ENCODE data around the gene PLEKHG2. TPM values are rescaled to one million over a fixed set of nuclear protein-coding genes. Genes with fewer than 3 reads are reported as not detected.

The PLEKHG2 gene
- total and polyA plus RNA-seq, 10 donors, result 8.9 to 107 (median 35.2) TPM

- Histone ChIP-seq H3K4me1 (peaks cover 0 to 20% (median 0%) of the 10 kb centered on the region in 6 donors), H3K36me3 (peaks cover 14 to 100% (median 94%) of the 10 kb centered on the region in 6 donors), H3K27ac (no peak overlapping the region), H3K27me3 (replicated peaks in 1 of 7) (no peaks in the 10 kb centered on the region), H3K9me3 (no peaks in the 10 kb centered on the region), H3K4me3 (no peak overlapping the region)
- 80 to 93% (median 88%) methylated on average over 10 of the region's 10 CpGs for WGBS, 5 donors
- no peak for DNase-seq
- intact Hi-C loops (cut with DNase I; ENCODE audit: low total_unique reads), result no loop called here
- TF ChIP-seq POLR2AphosphoS5 (IDR thresholded peaks at IDR 0.05) (no peak), POLR2A (IDR thresholded peaks at IDR 0.05) (no peak), CTCF (IDR thresholded peaks at IDR 0.05 in 8 of 11, conservative IDR thresholded peaks at IDR 0.05 in 3 of 11) (no peak)
Observed at GRCh38 chr19:39381910-39382611, 30.4 kb upstream of the PLEKHG2 start.

GRCh38 chr19:39382991-39383828, 29.3 kb upstream of the PLEKHG2 start:
- no peak for DNase-seq
- 89 to 92% (median 90%) methylated on average over 18 of the region's 18 CpGs for WGBS, 5 donors
- Histone ChIP-seq H3K4me1 (peaks cover 0 to 28% (median 0%) of the 10 kb centered on the region in 6 donors), H3K36me3 (peaks cover 9 to 100% (median 94%) of the 10 kb centered on the region in 6 donors), H3K27ac (peak overlapping the region in 3 of 8 donors; percentile 0 to 43 (median 23)), H3K9me3 (no peaks in the 10 kb centered on the region), H3K4me3 (no peak overlapping the region), H3K27me3 (replicated peaks in 1 of 7) (no peaks in the 10 kb centered on the region)
- TF ChIP-seq POLR2A (IDR thresholded peaks at IDR 0.05) (no peak), CTCF (IDR thresholded peaks at IDR 0.05 in 8 of 11, conservative IDR thresholded peaks at IDR 0.05 in 3 of 11) (no peak), POLR2AphosphoS5 (IDR thresholded peaks at IDR 0.05) (peak in 1 of 3 donors; percentile 31)
- intact Hi-C loops (cut with DNase I; ENCODE audit: low total_unique reads), result no loop called here

- no peak overlapping the region for H3K4me3 ChIP-seq
- TF ChIP-seq POLR2AphosphoS5 (IDR thresholded peaks at IDR 0.05) (peak in 2 of 3 donors; percentile 9 to 37), CTCF (IDR thresholded peaks at IDR 0.05 in 8 of 11, conservative IDR thresholded peaks at IDR 0.05 in 3 of 11) (no peak)
- H3K27me3 ChIP-seq (replicated peaks in 1 of 7), result no peaks in the 10 kb centered on the region
- H3K9me3 ChIP-seq, result no peaks in the 10 kb centered on the region
- H3K36me3 ChIP-seq, result peaks cover 7 to 99% (median 89%) of the 10 kb centered on the region in 6 donors
- intact Hi-C loops (cut with DNase I; ENCODE audit: low total_unique reads), result no loop called here
- peak overlapping the region in 3 of 8 donors; percentile 0 to 46 (median 43) for H3K27ac ChIP-seq
- no peak for DNase-seq
- 67 to 73% (median 69%) methylated on average over 9 of the region's 9 CpGs for WGBS, 5 donors
- H3K4me1 ChIP-seq, result peaks cover 5 to 42% (median 10%) of the 10 kb centered on the region in 6 donors
Observed at GRCh38 chr19:39384839-39385568, 27.5 kb upstream of the PLEKHG2 start.

Data from spleen (tissue), 11 donors.